MM.1S (cell line): ENCODE measurements around the gene FASTKD1.
"Not testable (repeated sequence)": the region's sequence is repeated elsewhere in the genome, so short reads cannot be mapped to it uniquely, and the experiment has no call there.

Source experiments
- CTCF ChIP-seq: fragments of 300-600 bp; sonication (generic); IDR thresholded peaks from 2 replicates; pipeline ENCODE4 v1.5.1; 2016; ENCODE audit warnings: antibody characterized with exemption, low read length, mixed read lengths
- EZH2 ChIP-seq: fragments of 300-600 bp; sonication (generic); optimal IDR thresholded peaks from 2 replicates; pipeline ENCODE3; 2017; ENCODE audit warnings: low read depth, mild to moderate bottlenecking, antibody characterized with exemption, low read length, mixed read lengths

- TF ChIP-seq EZH2, CTCF: not testable (repeated sequence)
Measured at GRCh38 chr2:169562084-169562483, 11.6 kb downstream of the FASTKD1 start.
